ENCODE measurements around the gene MYBBP1A. TPM values are rescaled to one million over a fixed set of nuclear protein-coding genes. Genes with fewer than 3 reads are reported as not detected.

MYBBP1A gene
- total and polyA plus RNA-seq, 2 of the 4 experiments (the other 2 are of a cell fraction), result 22.6 to 45.9 TPM

GRCh38 chr17:4593021-4593421, 37.8 kb upstream of the MYBBP1A start:
- no peaks in the 10 kb centered on the region for H4K20me1 ChIP-seq (ENCODE audit: insufficient read depth, low read length)
- POLR2A ChIA-PET (ENCODE audit: unreplicated experiment), result no interaction called here
- no peak overlapping the region for H4K8ac ChIP-seq (ENCODE audit: low read depth in 2 of 2, low read length in 2 of 2)
- no peak overlapping the region for H2AFZ ChIP-seq (replicated peaks; ENCODE audit: low read length, poor library complexity)
- no TSS peak for BruUV-seq (replicated peaks)
- no peak overlapping the region for H4K5ac ChIP-seq (ENCODE audit: low read depth, low read length)
- no peaks in the 10 kb centered on the region for H3K9me1 ChIP-seq (ENCODE audit: insufficient read depth, low read length)
- no peak overlapping the region for H3K56ac ChIP-seq (ENCODE audit: extremely low read depth, insufficient read depth, low read length)
- no peak overlapping the region for H3K23ac ChIP-seq (ENCODE audit: low read depth, low read length)
- 88% methylated on average over 3 of the region's 14 CpGs; no CpG with 5 or more reads in 1 of the 2 experiments for WGBS, 2 experiments (ENCODE audit: extremely low coverage in 2 of 2, insufficient read length in 1 of 2)
- H3K9ac ChIP-seq (ENCODE audit: low read depth, low read length), result no peak overlapping the region
- H2BK20ac ChIP-seq (ENCODE audit: low read depth, low read length), result no peak overlapping the region
- no peak overlapping the region for H2BK120ac ChIP-seq (ENCODE audit: low read depth, low read length)
- DNase-seq, result no peak
- H3K18ac ChIP-seq (ENCODE audit: low read depth, low read length), result no peak overlapping the region
- no peak overlapping the region for H4K91ac ChIP-seq (ENCODE audit: insufficient read depth, low read depth, low read length)
- H3K4me1 ChIP-seq (ENCODE audit: control insufficient read depth, insufficient read depth, low read length), result peaks cover 5% of the 10 kb centered on the region; the same call in 1 of the 2 replicates
- H2BK5ac ChIP-seq (ENCODE audit: low read depth, low read length, poor library complexity, severe bottlenecking), result no peak overlapping the region
- H3K4me2 ChIP-seq (ENCODE audit: low read depth, low read length), result no peak overlapping the region
- no peaks in the 10 kb centered on the region for H3K79me1 ChIP-seq (ENCODE audit: low read depth in 1 of 2, low read length in 2 of 2)
- peaks cover 41% of the 10 kb centered on the region for H3K27me3 ChIP-seq (ENCODE audit: control insufficient read depth, insufficient read depth, low read length)
- no peak overlapping the region for H2AK9ac ChIP-seq (replicated peaks; ENCODE audit: low read depth, low read length, poor library complexity)
- no peaks in the 10 kb centered on the region for H3K36me3 ChIP-seq (ENCODE audit: control insufficient read depth, insufficient read depth, low read length)
- no peak overlapping the region for H3K4me3 ChIP-seq (ENCODE audit: insufficient read depth, low read depth, low read length)
- no peak overlapping the region for H2BK15ac ChIP-seq (ENCODE audit: low read depth, low read length)
- no peaks in the 10 kb centered on the region for H3K9me3 ChIP-seq (ENCODE audit: control insufficient read depth, insufficient read depth, low read length)
- no peak overlapping the region for H3K27ac ChIP-seq (ENCODE audit: insufficient read depth, low read length)
- CTCF ChIA-PET, result no interaction called here
- no peak overlapping the region for H3K14ac ChIP-seq (replicated peaks; ENCODE audit: low read depth, low read length)
- no peak overlapping the region for H3K4ac ChIP-seq (ENCODE audit: low read depth, low read length)
- in situ Hi-C loops (cut with MboI; ENCODE audit: low sequenced_read_pairs) (no loop called here), dilution Hi-C loops (cut with HindIII; ENCODE audit: low sequenced_read_pairs, unreplicated experiment) (no loop called here), intact Hi-C loops (cut with micrococcal nuclease) (no loop called here)
- no peak for ATAC-seq (ENCODE audit: low read depth)
- no peak overlapping the region for H2AK5ac ChIP-seq (ENCODE audit: low read depth, low read length)
- TF ChIP-seq, protein P1, sequence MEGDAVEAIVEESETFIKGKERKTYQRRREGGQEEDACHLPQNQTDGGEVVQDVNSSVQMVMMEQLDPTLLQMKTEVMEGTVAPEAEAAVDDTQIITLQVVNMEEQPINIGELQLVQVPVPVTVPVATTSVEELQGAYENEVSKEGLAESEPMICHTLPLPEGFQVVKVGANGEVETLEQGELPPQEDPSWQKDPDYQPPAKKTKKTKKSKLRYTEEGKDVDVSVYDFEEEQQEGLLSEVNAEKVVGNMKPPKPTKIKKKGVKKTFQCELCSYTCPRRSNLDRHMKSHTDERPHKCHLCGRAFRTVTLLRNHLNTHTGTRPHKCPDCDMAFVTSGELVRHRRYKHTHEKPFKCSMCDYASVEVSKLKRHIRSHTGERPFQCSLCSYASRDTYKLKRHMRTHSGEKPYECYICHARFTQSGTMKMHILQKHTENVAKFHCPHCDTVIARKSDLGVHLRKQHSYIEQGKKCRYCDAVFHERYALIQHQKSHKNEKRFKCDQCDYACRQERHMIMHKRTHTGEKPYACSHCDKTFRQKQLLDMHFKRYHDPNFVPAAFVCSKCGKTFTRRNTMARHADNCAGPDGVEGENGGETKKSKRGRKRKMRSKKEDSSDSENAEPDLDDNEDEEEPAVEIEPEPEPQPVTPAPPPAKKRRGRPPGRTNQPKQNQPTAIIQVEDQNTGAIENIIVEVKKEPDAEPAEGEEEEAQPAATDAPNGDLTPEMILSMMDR (conservative IDR thresholded peaks at IDR 0.05; ENCODE audit: low read depth, low read length), result no peak
- TF ChIP-seq RAD21 (IDR thresholded peaks at IDR 0.05; ENCODE audit: low read length) (no peak), MXI1 (IDR thresholded peaks at IDR 0.05; ENCODE audit: borderline replicate concordance, low read depth, low read length) (no peak), CEBPB (IDR thresholded peaks at IDR 0.05; ENCODE audit: low read depth, low read length) (no peak), ELK1 (IDR thresholded peaks at IDR 0.05; ENCODE audit: borderline replicate concordance, low read depth, low read length) (no peak), BHLHE40 (IDR thresholded peaks at IDR 0.05; ENCODE audit: low read depth, low read length) (no peak), MAFK (IDR thresholded peaks at IDR 0.05; ENCODE audit: low read depth, low read length) (no peak), RCOR1 (IDR thresholded peaks at IDR 0.05; ENCODE audit: insufficient replicate concordance, low read length) (no peak), MAZ (IDR thresholded peaks at IDR 0.05; ENCODE audit: borderline replicate concordance, low read depth, low read length) (no peak), FOS (IDR thresholded peaks at IDR 0.05; ENCODE audit: low read depth, low read length) (no peak), SMC3 (IDR thresholded peaks at IDR 0.05; ENCODE audit: low read depth, low read length) (no peak), POLR2A (IDR thresholded peaks at IDR 0.05; ENCODE audit: low read depth, low read length) (no peak), NFE2L2 (IDR thresholded peaks at IDR 0.05; ENCODE audit: low read depth, low read length) (no peak), CHD1 (IDR thresholded peaks at IDR 0.05; ENCODE audit: low read depth, low read length) (no peak), RFX5 (IDR thresholded peaks at IDR 0.05; ENCODE audit: low read depth, low read length) (no peak)
- TF ChIP-seq, protein P2, sequence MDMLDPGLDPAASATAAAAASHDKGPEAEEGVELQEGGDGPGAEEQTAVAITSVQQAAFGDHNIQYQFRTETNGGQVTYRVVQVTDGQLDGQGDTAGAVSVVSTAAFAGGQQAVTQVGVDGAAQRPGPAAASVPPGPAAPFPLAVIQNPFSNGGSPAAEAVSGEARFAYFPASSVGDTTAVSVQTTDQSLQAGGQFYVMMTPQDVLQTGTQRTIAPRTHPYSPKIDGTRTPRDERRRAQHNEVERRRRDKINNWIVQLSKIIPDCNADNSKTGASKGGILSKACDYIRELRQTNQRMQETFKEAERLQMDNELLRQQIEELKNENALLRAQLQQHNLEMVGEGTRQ (IDR thresholded peaks at IDR 0.05; ENCODE audit: low read depth, low read length), result no peak
